ENCODE measurements around the gene PNPLA7.

DNA sequence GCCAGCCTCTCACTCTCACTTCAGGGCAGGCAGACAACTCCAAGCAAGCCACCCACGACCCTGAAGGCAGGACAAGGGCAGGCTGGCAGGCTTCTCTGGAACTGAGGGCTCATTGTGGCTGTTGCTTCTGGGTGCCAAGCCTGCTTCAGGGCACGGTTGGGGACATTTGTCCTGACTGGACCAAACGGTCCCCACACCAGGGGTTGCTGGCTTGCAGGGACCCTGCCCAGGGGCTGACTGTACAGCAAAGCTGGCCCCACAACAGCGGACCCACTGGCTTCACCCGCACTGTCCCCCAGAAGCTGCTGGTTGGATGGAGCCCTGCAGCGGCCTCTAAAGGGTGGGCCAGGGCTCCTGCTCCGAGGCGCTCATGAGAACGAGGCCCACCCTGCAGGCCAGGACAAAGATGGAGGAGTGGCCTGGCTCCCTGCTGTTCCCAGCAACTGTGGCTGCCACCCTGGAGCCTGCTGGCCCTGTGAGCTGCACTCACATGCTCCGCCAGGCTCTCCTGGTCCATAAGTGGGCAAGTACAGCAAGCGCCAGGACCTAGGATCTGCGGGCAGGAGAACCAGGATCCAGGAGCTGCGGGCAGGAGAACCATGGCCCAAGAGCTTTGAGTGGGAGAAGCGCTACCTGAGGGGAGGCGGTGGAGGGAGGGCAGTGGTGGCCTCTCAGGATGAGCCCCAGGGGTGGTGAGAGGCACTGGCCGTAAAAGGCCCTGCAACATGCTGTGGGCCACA lies 56.7 kb downstream of the PNPLA7 start:
- no peak for TF ChIP-seq POLR2A (IDR thresholded peaks at IDR 0.05; ENCODE audit: low read depth, low read length)
- no peak for TF ChIP-seq POLR2AphosphoS5 (IDR thresholded peaks at IDR 0.05; ENCODE audit: low read depth, low read length)

All from GM12892 (cell line).